ENCODE measurements around the gene RLN3. TPM values are rescaled to one million over a fixed set of nuclear protein-coding genes. Genes with fewer than 3 reads are reported as not detected.

RLN3 gene
- total and polyA plus RNA-seq, 9 of the 15 experiments (the other 6 are each of a cell fraction or from before 2014, with no cell fraction given), result 0.31 to 1.2 (median 0.71) TPM; not detected in 6

- TF ChIP-seq BRF2 (IDR thresholded peaks at IDR 0.05; ENCODE audit: borderline replicate concordance, insufficient read depth, insufficient read length) (no peak), MGA (IDR thresholded peaks at IDR 0.05) (no peak), ZNF184 (CRISPR knock-in tag; IDR thresholded peaks at IDR 0.05) (no peak), FOXK2 (conservative IDR thresholded peaks at IDR 0.05 in 1 of 2, IDR thresholded peaks at IDR 0.05 in 1 of 2; ENCODE audit: low read depth in 2 of 2) (no peak), ZBTB9 (CRISPR knock-in tag; IDR thresholded peaks at IDR 0.05) (no peak), E2F6 (IDR thresholded peaks at IDR 0.05; ENCODE audit: borderline replicate concordance in 1 of 2, extremely low read depth in 1 of 2, insufficient read depth in 1 of 2, insufficient read length in 1 of 2, low read depth in 1 of 2, low read length in 1 of 2, poor library complexity in 1 of 2, severe bottlenecking in 1 of 2) (peak; percentile 86 to 97), TCF15 (CRISPR knock-in tag; IDR thresholded peaks at IDR 0.05) (no peak), CAMTA2 (CRISPR knock-in tag; conservative IDR thresholded peaks at IDR 0.05) (no peak)
These were observed 45.4 kb downstream of the RLN3 start (continued) for GRCh38 chr19:14073261-14073924.

Data from K562 (cell line).